GM19463 (cell line): ENCODE measurements around the gene ATXN7.

ENCODE experiments used
- ATAC-seq: cut with Tn5 transposase; IDR thresholded peaks from one replicate; pipeline ENCODE4 v1.9.1; 2021; ENCODE audit warnings: mild to moderate bottlenecking, moderate library complexity; ENCODE audit not compliant: unreplicated experiment

Gene ATXN7

GRCh38 chr3:63980019-63980418, 116.4 kb downstream of the ATXN7 start:
- no peak for ATAC-seq

- no peak for ATAC-seq
These were observed 117.3 kb downstream of the ATXN7 start for GRCh38 chr3:63980830-63981498.

GRCh38 chr3:63981980-63982379, 118.3 kb downstream of the ATXN7 start:
- ATAC-seq, result no peak

GRCh38 chr3:63984391-63984790, 120.7 kb downstream of the ATXN7 start:
- ATAC-seq, result no peak

- no peak for ATAC-seq
These were observed 122.5 kb downstream of the ATXN7 start for GRCh38 chr3:63986146-63986545.

GRCh38 chr3:63986831-63987230, 123.2 kb downstream of the ATXN7 start:
- no peak for ATAC-seq

GRCh38 chr3:63988943-63989342, 125.3 kb downstream of the ATXN7 start:
- ATAC-seq, result no peak

- ATAC-seq, result no peak
These were observed 126.5 kb downstream of the ATXN7 start for GRCh38 chr3:63990204-63990603.

GRCh38 chr3:63990733-63991132, 127.1 kb downstream of the ATXN7 start:
- ATAC-seq, result no peak

- no peak for ATAC-seq
These were observed 128.0 kb downstream of the ATXN7 start for GRCh38 chr3:63991666-63992065.

- ATAC-seq, result no peak
These were observed 129.0 kb downstream of the ATXN7 start for GRCh38 chr3:63992516-63993209.

- peak; percentile 95 for ATAC-seq
These were observed 130.0 kb downstream of the ATXN7 start for GRCh38 chr3:63993653-63994079.

- no peak for ATAC-seq
These were observed 131.4 kb downstream of the ATXN7 start for GRCh38 chr3:63995086-63995485.

- ATAC-seq, result no peak
These were observed 135.4 kb downstream of the ATXN7 start for GRCh38 chr3:63998852-63999754.

- no peak for ATAC-seq
These were observed 136.9 kb downstream of the ATXN7 start for GRCh38 chr3:64000453-64001055.

GRCh38 chr3:64002233-64002632, 138.6 kb downstream of the ATXN7 start:
- ATAC-seq, result no peak

- ATAC-seq, result no peak
These were observed 139.9 kb downstream of the ATXN7 start for GRCh38 chr3:64003589-64003988.

GRCh38 chr3:64008017-64008416, 144.3 kb downstream of the ATXN7 start:
- ATAC-seq, result no peak

GRCh38 chr3:64008487-64009351, 145.1 kb downstream of the ATXN7 start:
- no peak for ATAC-seq

- ATAC-seq, result no peak
These were observed 145.9 kb downstream of the ATXN7 start for GRCh38 chr3:64009528-64009927.
